ENCODE measurements around the gene KDM4C. TPM values are rescaled to one million over a fixed set of nuclear protein-coding genes. Genes with fewer than 3 reads are reported as not detected.
A peak's percentile ranks its signal among the peaks of the same experiment; 100 is the strongest.

Gene KDM4C
- total and polyA plus RNA-seq, 12 donors = 6.1 to 18.2 (median 14.6) TPM

DNA sequence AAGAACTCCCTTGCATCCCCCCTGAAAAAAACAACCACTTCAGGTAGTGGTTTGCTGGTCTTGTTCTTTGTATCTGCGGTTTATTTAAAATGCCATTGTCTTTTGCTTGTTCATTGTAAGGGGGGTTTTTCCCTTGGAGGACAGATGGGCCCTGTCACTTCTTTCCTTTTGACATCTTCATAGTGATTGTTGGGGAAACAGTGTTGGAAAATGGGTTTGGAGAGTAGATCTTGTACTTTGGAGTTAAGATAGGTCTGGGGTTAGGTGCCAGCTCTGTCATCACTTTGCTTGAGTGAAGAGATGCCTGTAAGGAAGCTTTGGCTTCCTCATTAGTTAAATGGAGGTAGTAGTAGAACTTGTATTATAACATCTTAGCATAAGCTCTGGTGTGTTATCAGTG, 112.4 kb downstream of the KDM4C start:
- Histone ChIP-seq H3K9me3 (peaks cover 0 to 5% (median 3%) of the 10 kb centered on the region in 11 donors), H3K27me3 (no peaks in the 10 kb centered on the region), H3K4me3 (no peak overlapping the region), H3K4me1 (peaks cover 0 to 24% (median 8%) of the 10 kb centered on the region in 9 donors), H3K36me3 (peaks cover 0 to 3% (median 0%) of the 10 kb centered on the region in 9 donors), H3K27ac (no peak overlapping the region)
- WGBS, 2 donors = 89 to 97% methylated on average over 1 of the region's 1 CpG
- intact Hi-C loops (cut with DNase I) = no loop called here
- TF ChIP-seq, protein P1, sequence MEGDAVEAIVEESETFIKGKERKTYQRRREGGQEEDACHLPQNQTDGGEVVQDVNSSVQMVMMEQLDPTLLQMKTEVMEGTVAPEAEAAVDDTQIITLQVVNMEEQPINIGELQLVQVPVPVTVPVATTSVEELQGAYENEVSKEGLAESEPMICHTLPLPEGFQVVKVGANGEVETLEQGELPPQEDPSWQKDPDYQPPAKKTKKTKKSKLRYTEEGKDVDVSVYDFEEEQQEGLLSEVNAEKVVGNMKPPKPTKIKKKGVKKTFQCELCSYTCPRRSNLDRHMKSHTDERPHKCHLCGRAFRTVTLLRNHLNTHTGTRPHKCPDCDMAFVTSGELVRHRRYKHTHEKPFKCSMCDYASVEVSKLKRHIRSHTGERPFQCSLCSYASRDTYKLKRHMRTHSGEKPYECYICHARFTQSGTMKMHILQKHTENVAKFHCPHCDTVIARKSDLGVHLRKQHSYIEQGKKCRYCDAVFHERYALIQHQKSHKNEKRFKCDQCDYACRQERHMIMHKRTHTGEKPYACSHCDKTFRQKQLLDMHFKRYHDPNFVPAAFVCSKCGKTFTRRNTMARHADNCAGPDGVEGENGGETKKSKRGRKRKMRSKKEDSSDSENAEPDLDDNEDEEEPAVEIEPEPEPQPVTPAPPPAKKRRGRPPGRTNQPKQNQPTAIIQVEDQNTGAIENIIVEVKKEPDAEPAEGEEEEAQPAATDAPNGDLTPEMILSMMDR (IDR thresholded peaks at IDR 0.05) = no peak
- DNase-seq (no peak), ATAC-seq (peak in 3 of 8 donors; percentile 26 to 51 (median 32))

DNA sequence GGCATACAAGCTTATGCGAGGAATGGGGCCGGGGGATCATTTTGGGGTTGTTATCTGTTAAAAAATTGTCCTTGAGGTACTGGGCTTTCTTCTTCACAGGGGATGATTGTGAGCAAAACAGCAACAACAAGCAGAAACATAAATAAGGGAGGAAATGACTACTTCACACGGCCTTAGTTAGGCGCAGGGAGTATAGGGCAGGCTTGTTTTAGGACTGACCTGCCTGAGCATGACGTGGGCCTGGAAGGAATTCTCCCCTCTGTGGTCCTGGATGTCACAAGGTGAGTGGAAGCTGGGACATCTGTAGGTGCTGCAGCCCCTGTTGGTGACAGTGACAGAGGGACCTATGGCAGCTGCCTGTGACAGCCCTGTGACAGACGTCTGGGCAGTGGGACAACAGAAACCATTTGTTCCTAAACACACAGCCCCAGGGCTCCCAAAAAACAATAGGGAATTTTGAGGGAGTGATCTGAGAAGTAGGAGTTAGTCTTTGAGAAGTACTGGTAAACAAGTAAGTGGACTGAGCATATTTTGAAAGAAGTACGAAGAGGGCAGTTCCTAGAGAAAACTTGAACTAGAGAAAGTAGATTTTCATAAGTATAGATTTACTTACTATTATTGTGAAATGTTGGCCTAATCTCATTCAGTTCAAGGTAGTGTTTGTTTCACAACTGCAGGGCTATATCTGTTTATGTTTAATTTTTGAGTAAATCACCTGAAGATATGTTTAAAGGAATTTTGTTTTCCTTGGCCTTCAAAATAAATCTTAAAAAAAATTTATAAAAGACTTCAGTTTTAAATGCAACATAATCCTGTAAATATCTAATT, 113.1 kb downstream of the KDM4C start:
- 90 to 93% methylated on average over 7 of the region's 7 CpGs for WGBS, 2 donors
- no peaks in the 10 kb centered on the region for H3K9me3 ChIP-seq

DNA sequence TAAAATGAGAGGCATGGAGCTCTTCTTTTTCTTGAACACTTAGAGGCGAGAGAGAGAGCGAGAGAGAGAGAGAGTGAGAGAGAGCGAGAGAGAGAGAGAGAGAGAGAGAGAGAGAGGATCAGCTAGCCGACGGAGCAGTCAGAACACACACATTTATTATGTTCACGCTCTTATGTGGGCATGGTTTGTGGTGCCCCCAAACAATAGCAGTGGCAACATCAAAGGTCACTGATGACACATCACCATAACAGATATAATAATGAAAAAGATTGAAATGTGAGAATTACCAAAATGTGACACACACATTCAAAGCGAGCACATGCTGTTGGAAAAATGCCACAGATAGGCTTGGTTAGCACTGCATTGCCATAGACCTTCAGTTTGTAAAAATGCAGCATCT, 116.1 kb downstream of the KDM4C start:
- WGBS, 2 donors = 64 to 70% methylated on average over 7 of the region's 7 CpGs
- TF ChIP-seq, protein P1 (IDR thresholded peaks at IDR 0.05) = no peak
- Histone ChIP-seq H3K9me3 (no peaks in the 10 kb centered on the region), H3K27ac (no peak overlapping the region), H3K4me1 (peaks cover 0 to 30% (median 8%) of the 10 kb centered on the region in 9 donors), H3K36me3 (no peaks in the 10 kb centered on the region), H3K27me3 (no peaks in the 10 kb centered on the region), H3K4me3 (no peak overlapping the region)
- ATAC-seq = peak in 1 of 8 donors; percentile 16
- intact Hi-C loops (cut with DNase I) = no loop called here
- DNase-seq = no peak

More for the DNA sequence above, 113.1 kb downstream of the KDM4C start:
- TF ChIP-seq, protein P1 (IDR thresholded peaks at IDR 0.05) = no peak
- Histone ChIP-seq H3K27ac (no peak overlapping the region), H3K27me3 (no peaks in the 10 kb centered on the region), H3K4me1 (peaks cover 0 to 24% (median 8%) of the 10 kb centered on the region in 9 donors), H3K4me3 (no peak overlapping the region), H3K36me3 (peaks cover 0 to 3% (median 0%) of the 10 kb centered on the region in 9 donors)
- DNase-seq = no peak
- ATAC-seq = no peak
- intact Hi-C loops (cut with DNase I) = no loop called here

DNA sequence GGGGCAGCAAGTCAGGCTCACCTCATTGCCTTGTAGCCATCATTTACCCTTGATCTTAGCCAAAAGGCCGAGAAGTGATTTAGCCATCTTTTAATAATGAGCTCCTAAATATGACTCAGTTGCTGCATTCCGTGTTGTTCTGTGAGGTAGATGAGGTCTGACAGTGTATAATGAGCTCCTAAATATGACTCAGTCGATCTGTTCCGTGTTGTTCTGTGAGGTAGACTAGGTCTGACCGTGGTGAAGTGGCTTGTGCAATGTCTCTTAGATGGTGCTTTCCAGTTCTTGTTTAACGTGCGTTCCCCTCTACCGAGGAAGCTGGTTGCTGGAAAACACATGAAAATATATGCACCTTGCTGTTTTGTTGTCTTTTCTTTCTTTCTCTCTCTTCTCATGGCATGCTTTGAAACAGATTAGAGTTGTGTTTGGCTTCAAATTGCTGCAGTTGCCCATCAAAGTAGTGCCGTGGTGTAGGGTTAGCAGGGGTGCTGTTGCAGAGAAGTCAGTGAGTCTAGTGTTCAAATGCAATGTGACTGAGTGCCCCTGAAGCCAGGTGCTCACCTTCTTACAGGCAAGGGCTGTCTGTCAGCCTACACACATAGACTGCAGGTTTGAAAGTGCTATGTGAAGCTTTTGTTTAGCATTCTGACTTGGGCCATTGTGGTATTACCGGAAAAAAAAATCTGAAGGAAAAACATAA, 118.6 kb downstream of the KDM4C start:
- no peaks in the 10 kb centered on the region for H3K36me3 ChIP-seq
- 96 to 98% methylated on average over 10 of the region's 10 CpGs for WGBS, 2 donors
- no peaks in the 10 kb centered on the region for H3K9me3 ChIP-seq
- no peak for ATAC-seq
- TF ChIP-seq, protein P1 (IDR thresholded peaks at IDR 0.05) = no peak
- no peaks in the 10 kb centered on the region for H3K27me3 ChIP-seq
- H3K27ac ChIP-seq = no peak overlapping the region
- intact Hi-C loops (cut with DNase I) = no loop called here
- H3K4me3 ChIP-seq = no peak overlapping the region
- H3K4me1 ChIP-seq = peaks cover 0 to 25% (median 0%) of the 10 kb centered on the region in 9 donors
- DNase-seq = no peak
